Epithelial cell of esophagus (primary cell): ENCODE data around the gene WWC1.
A peak's percentile ranks its signal among the peaks of the same experiment; 100 is the strongest.
"Not testable (repeated sequence)": the region's sequence is repeated elsewhere in the genome, so short reads cannot be mapped to it uniquely, and the experiment has no call there.

Experiments used
- DNase-seq: peaks from one replicate; pipeline ENCODE4 v3.0.0; 2010; ENCODE audit warnings: low read depth
- H3K4me3 ChIP-seq: 2 replicates; pipeline ENCODE4 v1.5.1; 2011; ENCODE audit warnings: mild to moderate bottlenecking, low read length, control low read depth
- TF ChIP-seq, protein P1 (sequence below): IDR thresholded peaks from 2 replicates; pipeline ENCODE4 v1.5.1; 2011; ENCODE audit warnings: low read depth, mild to moderate bottlenecking, low read length, control low read depth, inconsistent platforms; ENCODE audit not compliant: insufficient read depth; ENCODE audit errors: missing control alignments

WWC1 gene

GRCh38 chr5:168286386-168286785 lies 5.1 kb upstream of the WWC1 start:
- H3K4me3 ChIP-seq, result no peak overlapping the region
- TF ChIP-seq, protein P1, sequence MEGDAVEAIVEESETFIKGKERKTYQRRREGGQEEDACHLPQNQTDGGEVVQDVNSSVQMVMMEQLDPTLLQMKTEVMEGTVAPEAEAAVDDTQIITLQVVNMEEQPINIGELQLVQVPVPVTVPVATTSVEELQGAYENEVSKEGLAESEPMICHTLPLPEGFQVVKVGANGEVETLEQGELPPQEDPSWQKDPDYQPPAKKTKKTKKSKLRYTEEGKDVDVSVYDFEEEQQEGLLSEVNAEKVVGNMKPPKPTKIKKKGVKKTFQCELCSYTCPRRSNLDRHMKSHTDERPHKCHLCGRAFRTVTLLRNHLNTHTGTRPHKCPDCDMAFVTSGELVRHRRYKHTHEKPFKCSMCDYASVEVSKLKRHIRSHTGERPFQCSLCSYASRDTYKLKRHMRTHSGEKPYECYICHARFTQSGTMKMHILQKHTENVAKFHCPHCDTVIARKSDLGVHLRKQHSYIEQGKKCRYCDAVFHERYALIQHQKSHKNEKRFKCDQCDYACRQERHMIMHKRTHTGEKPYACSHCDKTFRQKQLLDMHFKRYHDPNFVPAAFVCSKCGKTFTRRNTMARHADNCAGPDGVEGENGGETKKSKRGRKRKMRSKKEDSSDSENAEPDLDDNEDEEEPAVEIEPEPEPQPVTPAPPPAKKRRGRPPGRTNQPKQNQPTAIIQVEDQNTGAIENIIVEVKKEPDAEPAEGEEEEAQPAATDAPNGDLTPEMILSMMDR, result no peak
- no peak for DNase-seq

- DNase-seq, H3K4me3 ChIP-seq: not testable (repeated sequence)
Measured at GRCh38 chr5:168286863-168287262, 4.6 kb upstream of the WWC1 start.

GRCh38 chr5:168287362-168287761 lies 4.1 kb upstream of the WWC1 start:
- no peak for DNase-seq
- H3K4me3 ChIP-seq, result no peak overlapping the region
- TF ChIP-seq, protein P1, result no peak

- peak overlapping the region; percentile 47 for H3K4me3 ChIP-seq
- TF ChIP-seq, protein P1, result no peak
- DNase-seq, result peak; percentile 96
Measured at GRCh38 chr5:168288349-168289245, 2.8 kb upstream of the WWC1 start.

- peak overlapping the region; percentile 50 for H3K4me3 ChIP-seq
- DNase-seq, result no peak
- TF ChIP-seq, protein P1, result no peak
Measured at GRCh38 chr5:168290902-168291341, 523 bp upstream of the WWC1 start.

- H3K4me3 ChIP-seq, result peak overlapping the region; percentile 63
- TF ChIP-seq, protein P1, result peak; percentile 13
- DNase-seq, result no peak
Measured at GRCh38 chr5:168291964-168292785, 730 bp downstream of the WWC1 start.
